H9 (cell line): ENCODE results near the gene JADE2. TPM values are rescaled to one million over a fixed set of nuclear protein-coding genes. Genes with fewer than 3 reads are reported as not detected.

Experiments used
- DNase-seq: peaks from one replicate; pipeline ENCODE4 v3.0.0-alpha.2; 2017
- H2AFZ ChIP-seq: one replicate; pipeline ENCODE4 v1.6.1; 2013; ENCODE audit warnings: mild to moderate bottlenecking, low read length, control low read depth, moderate library complexity
- H2AK5ac ChIP-seq: 2 replicates; pipeline ENCODE4 v1.6.1; 2013; ENCODE audit warnings: low read length, control low read depth, mixed read lengths; ENCODE audit not compliant: insufficient read length
- H2BK120ac ChIP-seq: one replicate; pipeline ENCODE4 v1.6.1; 2013; ENCODE audit warnings: low read depth, mild to moderate bottlenecking, low read length, control low read depth, inconsistent platforms; ENCODE audit not compliant: poor library complexity, severe bottlenecking
- H2BK12ac ChIP-seq: 2 replicates; pipeline ENCODE4 v1.6.1; 2013; ENCODE audit warnings: low read length, control low read depth, mixed read lengths, low read depth; ENCODE audit not compliant: insufficient read length
- H2BK15ac ChIP-seq: 2 replicates; pipeline ENCODE4 v1.6.1; 2013; ENCODE audit warnings: low read depth, low read length, control low read depth
- H2BK20ac ChIP-seq: one replicate; pipeline ENCODE4 v1.6.1; 2013; ENCODE audit warnings: low read depth, mild to moderate bottlenecking, low read length, control low read depth, inconsistent platforms; ENCODE audit not compliant: poor library complexity, severe bottlenecking
- H2BK5ac ChIP-seq: 2 replicates; pipeline ENCODE4 v1.6.1; 2013; ENCODE audit warnings: low read length, control low read depth, mixed read lengths; ENCODE audit not compliant: insufficient read length
- H3K14ac ChIP-seq: 2 replicates; pipeline ENCODE4 v1.6.1; 2013; ENCODE audit warnings: low read length, control low read depth; ENCODE audit not compliant: insufficient read depth
- H3K18ac ChIP-seq: 2 replicates; pipeline ENCODE4 v1.6.1; 2013; ENCODE audit warnings: low read depth, mild to moderate bottlenecking, mixed read lengths, low read length, control low read depth; ENCODE audit not compliant: insufficient read length
- H3K23ac ChIP-seq: 2 replicates; pipeline ENCODE4 v1.6.1; 2013; ENCODE audit warnings: low read length, control low read depth, mixed read lengths, low read depth; ENCODE audit not compliant: insufficient read length
- H3K23me2 ChIP-seq: 2 replicates; pipeline ENCODE4 v1.6.1; 2013; ENCODE audit warnings: low read depth, mild to moderate bottlenecking, mixed read lengths, low read length, control low read depth; ENCODE audit not compliant: insufficient read length, poor library complexity, severe bottlenecking
- H3K27ac ChIP-seq: 2 replicates; pipeline ENCODE4 v1.5.1; 2013; ENCODE audit warnings: low read length, control low read depth, mixed read lengths, low read depth; ENCODE audit not compliant: insufficient read length
- H3K27me3 ChIP-seq: 2 replicates; pipeline ENCODE4 v1.6.1; 2013; ENCODE audit warnings: low read length, control low read depth, inconsistent platforms; ENCODE audit not compliant: insufficient read depth
- H3K4ac ChIP-seq: 2 replicates; pipeline ENCODE4 v1.6.1; 2013; ENCODE audit warnings: low read depth, mild to moderate bottlenecking, control low read depth, inconsistent platforms, low read length, moderate library complexity
- H3K4me1 ChIP-seq: 2 replicates; pipeline ENCODE4 v1.6.1; 2013; ENCODE audit warnings: low read length, control low read depth, inconsistent platforms; ENCODE audit not compliant: insufficient read depth
- H3K4me2 ChIP-seq: 2 replicates; pipeline ENCODE4 v1.6.1; 2013; ENCODE audit warnings: low read length, control low read depth, mixed read lengths; ENCODE audit not compliant: insufficient read length, insufficient read depth
- H3K56ac ChIP-seq: 2 replicates; pipeline ENCODE4 v1.6.1; 2013; ENCODE audit warnings: low read depth, mild to moderate bottlenecking, mixed read lengths, low read length, control low read depth; ENCODE audit not compliant: insufficient read length
- H3K79me1 ChIP-seq: 2 replicates; pipeline ENCODE4 v1.6.1; 2013; ENCODE audit warnings: low read depth, mild to moderate bottlenecking, moderate library complexity, low read length, control low read depth, inconsistent platforms; ENCODE audit not compliant: insufficient read depth, poor library complexity, severe bottlenecking
- H3K79me2 ChIP-seq: 2 replicates; pipeline ENCODE4 v1.6.1; 2013; ENCODE audit warnings: low read length, control low read depth, inconsistent platforms; ENCODE audit not compliant: insufficient read depth
- H3K9ac ChIP-seq: 2 replicates; pipeline ENCODE4 v1.6.1; 2013; ENCODE audit warnings: low read length, control low read depth, mixed read lengths; ENCODE audit not compliant: insufficient read length; ENCODE audit errors: extremely low read depth
- H3K9me3 ChIP-seq: one replicate; pipeline ENCODE4 v1.6.1; 2013; ENCODE audit warnings: low read depth, low read length, inconsistent platforms; ENCODE audit not compliant: control insufficient read depth
- H3T11ph ChIP-seq: one replicate; pipeline ENCODE4 v1.6.1; 2013; ENCODE audit warnings: mild to moderate bottlenecking, low read length, control low read depth, inconsistent platforms
- H4K20me1 ChIP-seq: one replicate; pipeline ENCODE4 v1.6.1; 2013; ENCODE audit not compliant: control insufficient read depth, insufficient read length, insufficient read depth
- H4K5ac ChIP-seq: 2 replicates; pipeline ENCODE4 v1.6.1; 2013; ENCODE audit warnings: low read depth, mild to moderate bottlenecking, mixed read lengths, low read length, control low read depth; ENCODE audit not compliant: insufficient read length
- H4K8ac ChIP-seq: replicated peaks from 2 replicates; pipeline ENCODE4 v1.6.1; 2013; ENCODE audit warnings: low read length, control low read depth, mixed read lengths, low read depth; ENCODE audit not compliant: insufficient read length
- H4K91ac ChIP-seq: 2 replicates; pipeline ENCODE4 v1.6.1; 2013; ENCODE audit warnings: low read depth, mild to moderate bottlenecking, moderate library complexity, mixed read lengths, low read length, control low read depth; ENCODE audit not compliant: insufficient read length
- H3K27ac Mint-ChIP-seq, 3 experiments: 2 replicates in 2 of 3; 3 replicates in 1 of 3; pipeline ENCODE4 v1.8.0; 2020 to 2021; ENCODE audit warnings: mixed read lengths in 3 of 3, mild to moderate bottlenecking in 1 of 3, moderate library complexity in 1 of 3
- H3K27me3 Mint-ChIP-seq: 2 replicates; pipeline ENCODE4 v1.8.0; 2021; ENCODE audit warnings: low read depth, mild to moderate bottlenecking, moderate library complexity, mixed read lengths
- H3K36me3 Mint-ChIP-seq, 3 experiments: 2 replicates in 2 of 3; 3 replicates in 1 of 3; pipeline ENCODE4 v1.8.0; 2020 to 2021; ENCODE audit warnings: low read depth in 3 of 3, mixed read lengths in 3 of 3; ENCODE audit not compliant: insufficient read depth in 1 of 3
- H3K4me1 Mint-ChIP-seq, 2 experiments: 2 replicates each; pipeline ENCODE4 v1.8.0; 2020; ENCODE audit warnings: mixed read lengths in 2 of 2
- H3K4me3 Mint-ChIP-seq, 2 experiments: 2 replicates in 1 of 2; 3 replicates in 1 of 2; pipeline ENCODE4 v1.8.0; 2020 to 2021; ENCODE audit warnings: mild to moderate bottlenecking in 2 of 2, mixed read lengths in 2 of 2, moderate library complexity in 1 of 2
- H3K9me3 Mint-ChIP-seq, 2 experiments: 2 replicates in 1 of 2; 3 replicates in 1 of 2; pipeline ENCODE4 v1.8.0; 2020; ENCODE audit warnings: mild to moderate bottlenecking in 2 of 2, mixed read lengths in 2 of 2, moderate library complexity in 1 of 2
- WGBS: extraction: QIAGEN DNeasy Blood & Tissue Kit; methylation state at CpG from one replicate; pipeline ENCODE4 v1.1.7; 2013; ENCODE audit warnings: missing lambda C conversion rate, low lambda C conversion rate, mixed read lengths; ENCODE audit not compliant: insufficient read length; ENCODE audit errors: extremely low coverage; 5-methylcytosine and 5-hydroxymethylcytosine counted together
- total RNA-seq: library from RNA; stranded (reverse); gene quantifications from 2 replicates; pipeline ENCODE4 v1.2.1, GENCODE V29; 2021
- TF ChIP-seq, protein P1 (sequence below): fragments of 200-600 bp; sonication (generic); conservative IDR thresholded peaks from 3 replicates; pipeline ENCODE4 v1.8.0; 2021; ENCODE audit warnings: antibody characterized with exemption, mild to moderate bottlenecking

The JADE2 gene
- total RNA-seq, 1 experiment from 2014 or later: 99.7 TPM

DNA sequence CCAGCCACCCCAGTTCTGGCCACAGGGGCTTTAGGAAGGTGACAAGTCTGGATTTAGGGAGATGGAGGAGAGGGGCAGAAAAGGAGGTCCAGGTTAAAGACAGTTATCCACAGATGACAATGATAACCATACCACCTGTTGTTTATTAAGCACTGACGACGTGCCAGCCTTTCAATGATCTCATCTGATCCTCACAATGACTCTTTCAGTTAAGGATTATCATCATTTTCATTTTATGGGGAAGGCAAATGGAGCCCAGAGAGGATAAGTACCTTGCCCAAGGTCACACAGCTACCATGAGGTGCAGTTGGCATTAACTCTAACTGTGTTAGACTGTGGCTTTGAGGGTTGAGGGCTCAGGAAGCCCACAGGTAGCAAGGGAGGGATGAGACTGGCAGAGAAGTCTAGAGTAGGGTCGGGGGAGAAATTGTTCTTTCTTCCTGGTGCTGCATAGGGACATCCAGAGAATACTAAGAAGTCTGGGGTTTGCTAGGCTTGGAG is 21.5 kb upstream of the JADE2 start:
- no peak overlapping the region for H3K23ac ChIP-seq
- peaks cover 0 to 2% of the 10 kb centered on the region in 2 experiments; a peak in 1 of 5 replicates for H3K9me3 Mint-ChIP-seq
- no peak overlapping the region for H3K14ac ChIP-seq
- WGBS: no CpG with 5 or more reads among the region's 3 CpGs
- no peak overlapping the region for H3K4me3 Mint-ChIP-seq
- no peaks in the 10 kb centered on the region for H4K20me1 ChIP-seq
- H3K27ac ChIP-seq: no peak overlapping the region
- H4K8ac ChIP-seq: no peak overlapping the region
- no peaks in the 10 kb centered on the region for H3K36me3 Mint-ChIP-seq
- TF ChIP-seq, protein P1, sequence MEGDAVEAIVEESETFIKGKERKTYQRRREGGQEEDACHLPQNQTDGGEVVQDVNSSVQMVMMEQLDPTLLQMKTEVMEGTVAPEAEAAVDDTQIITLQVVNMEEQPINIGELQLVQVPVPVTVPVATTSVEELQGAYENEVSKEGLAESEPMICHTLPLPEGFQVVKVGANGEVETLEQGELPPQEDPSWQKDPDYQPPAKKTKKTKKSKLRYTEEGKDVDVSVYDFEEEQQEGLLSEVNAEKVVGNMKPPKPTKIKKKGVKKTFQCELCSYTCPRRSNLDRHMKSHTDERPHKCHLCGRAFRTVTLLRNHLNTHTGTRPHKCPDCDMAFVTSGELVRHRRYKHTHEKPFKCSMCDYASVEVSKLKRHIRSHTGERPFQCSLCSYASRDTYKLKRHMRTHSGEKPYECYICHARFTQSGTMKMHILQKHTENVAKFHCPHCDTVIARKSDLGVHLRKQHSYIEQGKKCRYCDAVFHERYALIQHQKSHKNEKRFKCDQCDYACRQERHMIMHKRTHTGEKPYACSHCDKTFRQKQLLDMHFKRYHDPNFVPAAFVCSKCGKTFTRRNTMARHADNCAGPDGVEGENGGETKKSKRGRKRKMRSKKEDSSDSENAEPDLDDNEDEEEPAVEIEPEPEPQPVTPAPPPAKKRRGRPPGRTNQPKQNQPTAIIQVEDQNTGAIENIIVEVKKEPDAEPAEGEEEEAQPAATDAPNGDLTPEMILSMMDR: no peak
- H2AFZ ChIP-seq: no peak overlapping the region
- no peaks in the 10 kb centered on the region for H3K23me2 ChIP-seq
- peaks cover 7% of the 10 kb centered on the region; the same call in 1 of the 2 replicates for H3K4me1 ChIP-seq
- H3K27me3 Mint-ChIP-seq: no peaks in the 10 kb centered on the region; the same call in 1 of the 2 replicates
- no peak overlapping the region for H2AK5ac ChIP-seq
- no peaks in the 10 kb centered on the region for H3K79me1 ChIP-seq
- no peak overlapping the region for H2BK5ac ChIP-seq
- H4K5ac ChIP-seq: no peak overlapping the region
- no peak for DNase-seq
- H4K91ac ChIP-seq: no peak overlapping the region
- H3K9ac ChIP-seq: no peak overlapping the region
- H2BK120ac ChIP-seq: no peak overlapping the region
- H3K27me3 ChIP-seq: no peaks in the 10 kb centered on the region
- H2BK20ac ChIP-seq: no peak overlapping the region
- H3K18ac ChIP-seq: no peak overlapping the region
- H2BK12ac ChIP-seq: no peak overlapping the region
- no peak overlapping the region for H3K56ac ChIP-seq
- no peaks in the 10 kb centered on the region for H3K9me3 ChIP-seq
- H3K4ac ChIP-seq: no peak overlapping the region
- no peak overlapping the region for H3T11ph ChIP-seq
- no peak overlapping the region for H2BK15ac ChIP-seq
- H3K79me2 ChIP-seq: no peaks in the 10 kb centered on the region
- no peak overlapping the region for H3K4me2 ChIP-seq
- H3K27ac Mint-ChIP-seq: peak overlapping the region; percentile 15 to 80 (median 64); a peak in 4 of 7 replicates
- H3K4me1 Mint-ChIP-seq: peaks cover 24 to 33% of the 10 kb centered on the region in 2 experiments
